ENCODE measurements around the gene SIN3A.

DNA sequence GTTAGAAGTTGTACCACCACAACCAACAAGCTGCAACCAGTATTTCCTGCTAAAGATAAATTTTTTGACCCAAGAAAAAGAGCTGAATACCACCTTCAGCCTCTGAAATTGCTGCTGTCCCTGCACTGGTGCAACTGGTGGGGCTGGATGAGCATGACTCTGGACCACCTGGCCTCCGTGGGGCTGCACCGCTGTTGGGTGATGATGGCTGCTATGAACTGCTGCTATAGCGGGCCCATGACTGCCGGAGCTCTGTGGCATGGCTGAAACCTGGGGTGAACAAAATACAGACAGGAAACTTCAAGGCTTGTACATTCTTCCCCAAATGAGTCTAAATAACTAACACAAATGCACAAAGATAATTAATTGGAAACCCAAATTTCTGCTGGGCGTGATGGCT is 28.9 kb downstream of the SIN3A start:
- no peak for TF ChIP-seq POLR2A (IDR thresholded peaks at IDR 0.05; ENCODE audit: low read depth, low read length)
- TF ChIP-seq TAF1 (IDR thresholded peaks at IDR 0.05; ENCODE audit: borderline replicate concordance, low read depth, low read length): no peak
